ENCODE measurements around the gene PRRG1.
"Not testable (repeated sequence)": the region's sequence is repeated elsewhere in the genome, so short reads cannot be mapped to it uniquely, and the experiment has no call there.

PRRG1 gene

GRCh38 chrX:37380256-37380655, 31.1 kb downstream of the PRRG1 start:
- DNase-seq = no peak

- no peak for DNase-seq
Measured at GRCh38 chrX:37380924-37381323, 31.8 kb downstream of the PRRG1 start.

GRCh38 chrX:37383313-37383712, 34.1 kb downstream of the PRRG1 start:
- no peak for DNase-seq

GRCh38 chrX:37388413-37388812, 39.2 kb downstream of the PRRG1 start:
- no peak for DNase-seq

GRCh38 chrX:37405956-37406355, 56.8 kb downstream of the PRRG1 start:
- DNase-seq = no peak

GRCh38 chrX:37407736-37408135, 58.6 kb downstream of the PRRG1 start:
- no peak for DNase-seq

GRCh38 chrX:37409278-37409677, 60.1 kb downstream of the PRRG1 start:
- no peak for DNase-seq

- no peak for DNase-seq
Measured at GRCh38 chrX:37420185-37420584, 71.0 kb downstream of the PRRG1 start.

GRCh38 chrX:37420756-37421155, 71.6 kb downstream of the PRRG1 start:
- DNase-seq = no peak

- DNase-seq = no peak
Measured at GRCh38 chrX:37424000-37424429, 74.9 kb downstream of the PRRG1 start.

GRCh38 chrX:37425370-37425769, 76.2 kb downstream of the PRRG1 start:
- DNase-seq = no peak

GRCh38 chrX:37428962-37429361, 79.8 kb downstream of the PRRG1 start:
- DNase-seq = not testable (repeated sequence)

GRCh38 chrX:37434362-37434761, 85.2 kb downstream of the PRRG1 start:
- DNase-seq = no peak

GRCh38 chrX:37437160-37437559, 88.0 kb downstream of the PRRG1 start:
- DNase-seq = no peak

- no peak for DNase-seq
Measured at GRCh38 chrX:37441377-37441776, 92.2 kb downstream of the PRRG1 start.

GRCh38 chrX:37445182-37445581, 96.0 kb downstream of the PRRG1 start:
- no peak for DNase-seq

GRCh38 chrX:37453821-37454220, 104.7 kb downstream of the PRRG1 start:
- no peak for DNase-seq

GRCh38 chrX:37454537-37455285, 105.5 kb downstream of the PRRG1 start:
- DNase-seq = no peak

- no peak for DNase-seq
Measured at GRCh38 chrX:37455381-37455780, 106.2 kb downstream of the PRRG1 start.

GRCh38 chrX:37460285-37460684, 111.1 kb downstream of the PRRG1 start:
- DNase-seq = not testable (repeated sequence)

- DNase-seq = no peak
Measured at GRCh38 chrX:37462346-37462745, 113.2 kb downstream of the PRRG1 start.

- DNase-seq = no peak
Measured at GRCh38 chrX:37468124-37468739, 119.1 kb downstream of the PRRG1 start.

- no peak for DNase-seq
Measured at GRCh38 chrX:37470711-37471110, 121.5 kb downstream of the PRRG1 start.

GRCh38 chrX:37472836-37473235, 123.7 kb downstream of the PRRG1 start:
- no peak for DNase-seq

- DNase-seq = no peak
Measured at GRCh38 chrX:37474478-37474877, 125.3 kb downstream of the PRRG1 start.
